Testis (tissue), 2 donors: Measurements from ENCODE around the gene ZNF362.

Source experiments
- CTCF ChIP-seq, 3 experiments: fragments of 450-650 bp in 2 of 3; fragments of 200-600 bp in 1 of 3; sonication (generic) in 1 of 3; IDR thresholded peaks; one replicate each; pipeline ENCODE4 v1.5.1; 2016 to 2019; ENCODE audit warnings: antibody characterized with exemption in 3 of 3, mild to moderate bottlenecking in 2 of 3, moderate library complexity in 1 of 3
- POLR2A ChIP-seq: fragments of 450-650 bp; IDR thresholded peaks from one replicate; pipeline ENCODE4 v1.6.1; 2017; ENCODE audit warnings: antibody characterized with exemption, mild to moderate bottlenecking, moderate library complexity

- TF ChIP-seq CTCF (IDR thresholded peaks at IDR 0.05) (no peak), POLR2A (no peak)
Measured at GRCh38 chr1:33296082-33296458, 39.8 kb downstream of the ZNF362 start.
